ENCODE measurements around the gene CLEC10A.
"Not testable (repeated sequence)": the region's sequence is repeated elsewhere in the genome, so short reads cannot be mapped to it uniquely, and the experiment has no call there.

DNA sequence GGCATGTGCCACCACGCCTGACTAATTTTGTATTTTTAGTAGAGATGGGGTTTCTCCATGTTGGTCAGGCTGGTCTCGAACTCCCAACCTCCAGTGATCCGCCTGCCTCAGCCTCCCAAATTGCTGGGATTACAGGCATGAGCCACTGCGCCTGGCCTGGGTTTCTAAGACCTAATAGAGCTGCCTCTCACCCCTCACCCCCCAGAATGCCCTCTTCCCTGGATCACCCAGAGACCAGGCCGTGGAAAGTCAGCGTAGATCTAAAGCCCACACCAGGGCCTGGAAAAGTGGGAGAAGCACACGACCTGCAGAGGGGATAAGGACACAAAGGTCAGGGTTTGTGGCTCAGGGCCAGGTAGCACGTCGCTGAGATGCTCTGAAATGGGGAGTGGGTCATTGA is 29.5 kb downstream of the CLEC10A start:
- not testable (repeated sequence) for TF ChIP-seq SP1 (IDR thresholded peaks at IDR 0.05); FOXM1 (IDR thresholded peaks at IDR 0.05; ENCODE audit: borderline replicate concordance); ZNF384 (IDR thresholded peaks at IDR 0.05); FOXK2 (IDR thresholded peaks at IDR 0.05); SUZ12 (IDR thresholded peaks at IDR 0.05); BHLHE40 (IDR thresholded peaks at IDR 0.05; ENCODE audit: borderline replicate concordance); HDGF (IDR thresholded peaks at IDR 0.05; ENCODE audit: borderline replicate concordance); ELF4 (IDR thresholded peaks at IDR 0.05); FOXA1 (IDR thresholded peaks at IDR 0.05)
- TF ChIP-seq, protein P1, sequence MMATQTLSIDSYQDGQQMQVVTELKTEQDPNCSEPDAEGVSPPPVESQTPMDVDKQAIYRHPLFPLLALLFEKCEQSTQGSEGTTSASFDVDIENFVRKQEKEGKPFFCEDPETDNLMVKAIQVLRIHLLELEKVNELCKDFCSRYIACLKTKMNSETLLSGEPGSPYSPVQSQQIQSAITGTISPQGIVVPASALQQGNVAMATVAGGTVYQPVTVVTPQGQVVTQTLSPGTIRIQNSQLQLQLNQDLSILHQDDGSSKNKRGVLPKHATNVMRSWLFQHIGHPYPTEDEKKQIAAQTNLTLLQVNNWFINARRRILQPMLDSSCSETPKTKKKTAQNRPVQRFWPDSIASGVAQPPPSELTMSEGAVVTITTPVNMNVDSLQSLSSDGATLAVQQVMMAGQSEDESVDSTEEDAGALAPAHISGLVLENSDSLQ (IDR thresholded peaks at IDR 0.05) = not testable (repeated sequence)
